HepG2 (cell line): Measurements from ENCODE around the gene STRADB. TPM values are rescaled to one million over a fixed set of nuclear protein-coding genes. Genes with fewer than 3 reads are reported as not detected.

Source experiments
- CBX1 ChIP-seq: IDR thresholded peaks from one replicate; pipeline ENCODE4 v1.6.1; 2016; ENCODE audit warnings: antibody characterized with exemption, low read depth
- CEBPG ChIP-seq: IDR thresholded peaks from 2 replicates; pipeline ENCODE4 v1.6.1; 2016
- MZF1 ChIP-seq: sonication (generic); formaldehyde crosslinking; IDR thresholded peaks from 2 replicates; pipeline ENCODE4 v1.8.1; 2023; ENCODE audit warnings: mild to moderate bottlenecking, missing genetic modification reagents, borderline replicate concordance
- PHF5A ChIP-seq: IDR thresholded peaks from one replicate; pipeline ENCODE4 v1.6.1; 2018; ENCODE audit warnings: low read depth, missing genetic modification reagents; ENCODE audit not compliant: unreplicated experiment
- POLR2A ChIP-seq, 2 experiments: IDR thresholded peaks; 2 replicates each; pipeline ENCODE4 v1.6.1; 2011; ENCODE audit warnings: low read depth in 2 of 2, low read length in 2 of 2, mild to moderate bottlenecking in 1 of 2, moderate library complexity in 1 of 2; ENCODE audit not compliant: insufficient read depth in 1 of 2
- POLR2G ChIP-seq: fragments of 200-400 bp; formaldehyde crosslinking; IDR thresholded peaks from 2 replicates; pipeline ENCODE4 v1.6.1; 2018; ENCODE audit warnings: mild to moderate bottlenecking, low read depth, low read length, moderate library complexity
- SALL2 ChIP-seq: sonication (generic); formaldehyde crosslinking; IDR thresholded peaks from 2 replicates; pipeline ENCODE4 v1.8.1; 2023; ENCODE audit warnings: mild to moderate bottlenecking, missing genetic modification reagents, inconsistent platforms
- SAP130 ChIP-seq: IDR thresholded peaks from 2 replicates; pipeline ENCODE4 v1.6.1; 2016; ENCODE audit warnings: low read depth
- SNAI1 ChIP-seq: sonication (generic); formaldehyde crosslinking; IDR thresholded peaks from 2 replicates; pipeline ENCODE4 v1.5.0; 2020; ENCODE audit warnings: mild to moderate bottlenecking, missing genetic modification reagents, borderline replicate concordance
- ZNF207 ChIP-seq: fragments of 450-650 bp; IDR thresholded peaks from 2 replicates; pipeline ENCODE4 v1.6.1; 2016; ENCODE audit warnings: antibody characterized with exemption, borderline replicate concordance
- ZNF30 ChIP-seq: sonication (generic); formaldehyde crosslinking; IDR thresholded peaks from 2 replicates; pipeline ENCODE4 v1.5.0; 2020; ENCODE audit warnings: mild to moderate bottlenecking, missing genetic modification reagents
- ZNF441 ChIP-seq: sonication (generic); formaldehyde crosslinking; IDR thresholded peaks from 2 replicates; pipeline ENCODE4 v1.7.0; 2021; ENCODE audit warnings: missing genetic modification reagents, borderline replicate concordance
- ZNF557 ChIP-seq: sonication (generic); formaldehyde crosslinking; IDR thresholded peaks from 2 replicates; pipeline ENCODE4 v1.4.0; 2020; ENCODE audit warnings: missing genetic modification reagents
- polyA plus RNA-seq, 8 experiments: library from polyadenylated mRNA; depleted of rRNA in 3 of 8; stranded (reverse) in 7 of 8; unstranded in 1 of 8; fragments of >200 nt; fragmentation: Illumina TruSeq in 4 of 8; extraction: Trizol in 4 of 8; gene quantifications; 2 replicates each; pipeline versions ENCODE4 v1.2.1 to v1.2.3, GENCODE V29; 2011 to 2016; ENCODE audit warnings: low read depth in 4 of 8, missing spikeins in 1 of 8, mixed read lengths in 1 of 8; ENCODE audit not compliant: insufficient read depth in 1 of 8
- total RNA-seq, 5 experiments: library from RNA; depleted of rRNA; stranded (reverse); fragments of >200 nt; fragmentation: Illumina TruSeq; extraction: Trizol; gene quantifications; 2 replicates each; pipeline ENCODE4 v1.2.3, GENCODE V29; 2016; ENCODE audit warnings: low read depth in 1 of 5
- TF ChIP-seq, protein P1 (sequence below): sonication (generic); formaldehyde crosslinking; IDR thresholded peaks from 2 replicates; pipeline ENCODE4 v1.9.0; 2022; ENCODE audit warnings: missing genetic modification reagents, mild to moderate bottlenecking, borderline replicate concordance
- TF ChIP-seq, protein P2 (sequence below): sonication (generic); formaldehyde crosslinking; IDR thresholded peaks from 2 replicates; pipeline ENCODE4 v1.8.0; 2022; ENCODE audit warnings: mild to moderate bottlenecking, missing genetic modification reagents
- TF ChIP-seq, protein P3 (sequence below): sonication (generic); formaldehyde crosslinking; IDR thresholded peaks from 2 replicates; pipeline ENCODE4 v1.5.0; 2020; ENCODE audit warnings: mild to moderate bottlenecking, missing genetic modification reagents
- TF ChIP-seq, protein P4 (sequence below): IDR thresholded peaks from 2 replicates; pipeline ENCODE4 v1.6.1; 2016
- TF ChIP-seq, protein P5 (sequence below): sonication (generic); formaldehyde crosslinking; IDR thresholded peaks from 2 replicates; pipeline ENCODE4 v1.5.0; 2020; ENCODE audit warnings: mild to moderate bottlenecking, missing genetic modification reagents
- TF ChIP-seq, protein P6 (sequence below): sonication (generic); formaldehyde crosslinking; IDR thresholded peaks from 2 replicates; pipeline ENCODE4 v1.4.0; 2020; ENCODE audit warnings: missing genetic modification reagents, mild to moderate bottlenecking, borderline replicate concordance

Gene STRADB
- total and polyA plus RNA-seq, 2 of the 13 experiments (the other 11 are each of a cell fraction or from before 2014, with no cell fraction given): 34.1 to 66.6 TPM

DNA sequence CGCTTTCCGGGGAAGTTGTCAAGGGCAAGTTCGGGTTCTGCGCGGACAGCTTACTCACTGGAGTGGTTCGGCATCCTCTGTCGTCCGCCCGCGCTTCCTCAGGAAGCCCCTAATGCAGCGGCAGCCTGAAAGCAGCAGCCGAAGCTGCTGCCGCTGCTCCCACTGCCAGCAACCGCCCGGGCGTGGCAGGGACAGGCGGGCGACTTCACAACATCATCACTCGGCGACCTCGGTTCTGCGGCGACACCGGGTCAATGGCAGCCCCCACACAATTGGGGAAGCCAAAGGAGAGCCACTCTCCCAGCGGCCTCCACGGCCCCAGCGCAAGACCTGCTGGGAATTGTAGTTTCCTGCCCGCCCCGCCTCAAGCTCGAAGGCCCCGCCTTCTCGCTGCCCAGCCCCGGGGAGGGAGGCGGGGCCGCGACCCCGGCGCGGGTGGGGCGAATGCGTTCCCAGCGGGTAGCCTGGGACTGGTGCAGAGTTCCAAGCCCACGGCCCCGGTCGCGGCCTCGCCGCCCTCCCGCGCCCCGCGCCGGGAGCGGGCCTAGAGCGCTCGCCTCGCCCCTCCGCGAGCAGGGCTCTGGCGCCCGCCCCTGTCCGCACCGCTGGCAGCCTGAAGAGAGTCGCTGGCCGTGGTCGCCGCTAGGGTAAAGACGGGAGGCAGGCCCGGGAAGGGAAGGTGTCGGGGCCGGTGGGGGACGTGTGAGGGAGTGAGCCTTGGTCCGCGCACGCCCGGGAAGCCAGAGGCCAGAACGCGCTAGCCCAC, at the start of gene STRADB, which contains the start of gene TRAK2 (continued):
- TF ChIP-seq, protein P1, sequence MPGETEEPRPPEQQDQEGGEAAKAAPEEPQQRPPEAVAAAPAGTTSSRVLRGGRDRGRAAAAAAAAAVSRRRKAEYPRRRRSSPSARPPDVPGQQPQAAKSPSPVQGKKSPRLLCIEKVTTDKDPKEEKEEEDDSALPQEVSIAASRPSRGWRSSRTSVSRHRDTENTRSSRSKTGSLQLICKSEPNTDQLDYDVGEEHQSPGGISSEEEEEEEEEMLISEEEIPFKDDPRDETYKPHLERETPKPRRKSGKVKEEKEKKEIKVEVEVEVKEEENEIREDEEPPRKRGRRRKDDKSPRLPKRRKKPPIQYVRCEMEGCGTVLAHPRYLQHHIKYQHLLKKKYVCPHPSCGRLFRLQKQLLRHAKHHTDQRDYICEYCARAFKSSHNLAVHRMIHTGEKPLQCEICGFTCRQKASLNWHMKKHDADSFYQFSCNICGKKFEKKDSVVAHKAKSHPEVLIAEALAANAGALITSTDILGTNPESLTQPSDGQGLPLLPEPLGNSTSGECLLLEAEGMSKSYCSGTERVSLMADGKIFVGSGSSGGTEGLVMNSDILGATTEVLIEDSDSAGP (CRISPR knock-in tag): peak; percentile 95
- no peak for TF ChIP-seq PHF5A (CRISPR knock-in tag)
- TF ChIP-seq SAP130: peak; percentile 97
- TF ChIP-seq ZNF207: no peak
- TF ChIP-seq, protein P2, sequence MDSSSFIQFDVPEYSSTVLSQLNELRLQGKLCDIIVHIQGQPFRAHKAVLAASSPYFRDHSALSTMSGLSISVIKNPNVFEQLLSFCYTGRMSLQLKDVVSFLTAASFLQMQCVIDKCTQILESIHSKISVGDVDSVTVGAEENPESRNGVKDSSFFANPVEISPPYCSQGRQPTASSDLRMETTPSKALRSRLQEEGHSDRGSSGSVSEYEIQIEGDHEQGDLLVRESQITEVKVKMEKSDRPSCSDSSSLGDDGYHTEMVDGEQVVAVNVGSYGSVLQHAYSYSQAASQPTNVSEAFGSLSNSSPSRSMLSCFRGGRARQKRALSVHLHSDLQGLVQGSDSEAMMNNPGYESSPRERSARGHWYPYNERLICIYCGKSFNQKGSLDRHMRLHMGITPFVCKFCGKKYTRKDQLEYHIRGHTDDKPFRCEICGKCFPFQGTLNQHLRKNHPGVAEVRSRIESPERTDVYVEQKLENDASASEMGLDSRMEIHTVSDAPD: no peak
- peak; percentile 98 for TF ChIP-seq POLR2G
- no peak for TF ChIP-seq CBX1
- TF ChIP-seq SNAI1 (CRISPR knock-in tag): peak; percentile 96; the same call in 1 of the 2 replicates
- TF ChIP-seq, protein P3, sequence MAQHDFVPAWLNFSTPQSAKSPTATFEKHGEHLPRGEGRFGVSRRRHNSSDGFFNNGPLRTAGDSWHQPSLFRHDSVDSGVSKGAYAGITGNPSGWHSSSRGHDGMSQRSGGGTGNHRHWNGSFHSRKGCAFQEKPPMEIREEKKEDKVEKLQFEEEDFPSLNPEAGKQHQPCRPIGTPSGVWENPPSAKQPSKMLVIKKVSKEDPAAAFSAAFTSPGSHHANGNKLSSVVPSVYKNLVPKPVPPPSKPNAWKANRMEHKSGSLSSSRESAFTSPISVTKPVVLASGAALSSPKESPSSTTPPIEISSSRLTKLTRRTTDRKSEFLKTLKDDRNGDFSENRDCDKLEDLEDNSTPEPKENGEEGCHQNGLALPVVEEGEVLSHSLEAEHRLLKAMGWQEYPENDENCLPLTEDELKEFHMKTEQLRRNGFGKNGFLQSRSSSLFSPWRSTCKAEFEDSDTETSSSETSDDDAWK (CRISPR knock-in tag): no peak
- peak; percentile 66 for TF ChIP-seq ZNF441 (CRISPR knock-in tag)
- TF ChIP-seq, protein P4, sequence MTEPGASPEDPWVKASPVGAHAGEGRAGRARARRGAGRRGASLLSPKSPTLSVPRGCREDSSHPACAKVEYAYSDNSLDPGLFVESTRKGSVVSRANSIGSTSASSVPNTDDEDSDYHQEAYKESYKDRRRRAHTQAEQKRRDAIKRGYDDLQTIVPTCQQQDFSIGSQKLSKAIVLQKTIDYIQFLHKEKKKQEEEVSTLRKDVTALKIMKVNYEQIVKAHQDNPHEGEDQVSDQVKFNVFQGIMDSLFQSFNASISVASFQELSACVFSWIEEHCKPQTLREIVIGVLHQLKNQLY (CRISPR knock-in tag): no peak; the same call in 1 of the 2 replicates
- TF ChIP-seq SALL2: peak; percentile 89
- TF ChIP-seq ZNF557: peak; percentile 18; the same call in 1 of the 2 replicates
- no peak for TF ChIP-seq ZNF30 (CRISPR knock-in tag)
- TF ChIP-seq POLR2A (IDR thresholded peaks at IDR 0.05; ENCODE audit: insufficient read depth in 1 of 2, low read depth in 2 of 2, low read length in 2 of 2): peak; percentile 94 to 97
- TF ChIP-seq, protein P5, sequence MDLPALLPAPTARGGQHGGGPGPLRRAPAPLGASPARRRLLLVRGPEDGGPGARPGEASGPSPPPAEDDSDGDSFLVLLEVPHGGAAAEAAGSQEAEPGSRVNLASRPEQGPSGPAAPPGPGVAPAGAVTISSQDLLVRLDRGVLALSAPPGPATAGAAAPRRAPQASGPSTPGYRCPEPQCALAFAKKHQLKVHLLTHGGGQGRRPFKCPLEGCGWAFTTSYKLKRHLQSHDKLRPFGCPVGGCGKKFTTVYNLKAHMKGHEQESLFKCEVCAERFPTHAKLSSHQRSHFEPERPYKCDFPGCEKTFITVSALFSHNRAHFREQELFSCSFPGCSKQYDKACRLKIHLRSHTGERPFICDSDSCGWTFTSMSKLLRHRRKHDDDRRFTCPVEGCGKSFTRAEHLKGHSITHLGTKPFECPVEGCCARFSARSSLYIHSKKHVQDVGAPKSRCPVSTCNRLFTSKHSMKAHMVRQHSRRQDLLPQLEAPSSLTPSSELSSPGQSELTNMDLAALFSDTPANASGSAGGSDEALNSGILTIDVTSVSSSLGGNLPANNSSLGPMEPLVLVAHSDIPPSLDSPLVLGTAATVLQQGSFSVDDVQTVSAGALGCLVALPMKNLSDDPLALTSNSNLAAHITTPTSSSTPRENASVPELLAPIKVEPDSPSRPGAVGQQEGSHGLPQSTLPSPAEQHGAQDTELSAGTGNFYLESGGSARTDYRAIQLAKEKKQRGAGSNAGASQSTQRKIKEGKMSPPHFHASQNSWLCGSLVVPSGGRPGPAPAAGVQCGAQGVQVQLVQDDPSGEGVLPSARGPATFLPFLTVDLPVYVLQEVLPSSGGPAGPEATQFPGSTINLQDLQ: peak; percentile 97
- TF ChIP-seq CEBPG (CRISPR knock-in tag): peak; percentile 50
- TF ChIP-seq MZF1: no peak
- TF ChIP-seq, protein P6, sequence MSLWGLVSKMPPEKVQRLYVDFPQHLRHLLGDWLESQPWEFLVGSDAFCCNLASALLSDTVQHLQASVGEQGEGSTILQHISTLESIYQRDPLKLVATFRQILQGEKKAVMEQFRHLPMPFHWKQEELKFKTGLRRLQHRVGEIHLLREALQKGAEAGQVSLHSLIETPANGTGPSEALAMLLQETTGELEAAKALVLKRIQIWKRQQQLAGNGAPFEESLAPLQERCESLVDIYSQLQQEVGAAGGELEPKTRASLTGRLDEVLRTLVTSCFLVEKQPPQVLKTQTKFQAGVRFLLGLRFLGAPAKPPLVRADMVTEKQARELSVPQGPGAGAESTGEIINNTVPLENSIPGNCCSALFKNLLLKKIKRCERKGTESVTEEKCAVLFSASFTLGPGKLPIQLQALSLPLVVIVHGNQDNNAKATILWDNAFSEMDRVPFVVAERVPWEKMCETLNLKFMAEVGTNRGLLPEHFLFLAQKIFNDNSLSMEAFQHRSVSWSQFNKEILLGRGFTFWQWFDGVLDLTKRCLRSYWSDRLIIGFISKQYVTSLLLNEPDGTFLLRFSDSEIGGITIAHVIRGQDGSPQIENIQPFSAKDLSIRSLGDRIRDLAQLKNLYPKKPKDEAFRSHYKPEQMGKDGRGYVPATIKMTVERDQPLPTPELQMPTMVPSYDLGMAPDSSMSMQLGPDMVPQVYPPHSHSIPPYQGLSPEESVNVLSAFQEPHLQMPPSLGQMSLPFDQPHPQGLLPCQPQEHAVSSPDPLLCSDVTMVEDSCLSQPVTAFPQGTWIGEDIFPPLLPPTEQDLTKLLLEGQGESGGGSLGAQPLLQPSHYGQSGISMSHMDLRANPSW: no peak; the same call in 1 of the 2 replicates
